Measurements from ENCODE around the gene BDP1.
"Not testable (repeated sequence)": the region's sequence is repeated elsewhere in the genome, so short reads cannot be mapped to it uniquely, and the experiment has no call there.

GRCh38 chr5:71432410-71432809 is 23.0 kb upstream of the BDP1 start:
- not testable (repeated sequence) for TF ChIP-seq SMC3 (conservative IDR thresholded peaks at IDR 0.05; ENCODE audit: poor library complexity); CTCF (IDR thresholded peaks at IDR 0.05; ENCODE audit: poor library complexity, severe bottlenecking); EP300 (conservative IDR thresholded peaks at IDR 0.05; ENCODE audit: poor library complexity, severe bottlenecking); POLR2AphosphoS5 (IDR thresholded peaks at IDR 0.05); EZH2 (IDR thresholded peaks at IDR 0.05; ENCODE audit: borderline replicate concordance, insufficient read depth, low read length, poor library complexity, severe bottlenecking); REST (IDR thresholded peaks at IDR 0.05; ENCODE audit: borderline replicate concordance); MXI1 (conservative IDR thresholded peaks at IDR 0.05; ENCODE audit: poor library complexity, severe bottlenecking); TAF1 (IDR thresholded peaks at IDR 0.05; ENCODE audit: low read depth)
